NCI-H345 treated with DMSO at 0.1 percent for 48 hours (cell line): ENCODE measurements around the gene RASAL1.
A peak's percentile ranks its signal among the peaks of the same experiment; 100 is the strongest.

ENCODE experiments used
- DNase-seq: peaks from one replicate; lab custom pipeline; 2025; ENCODE audit not compliant: unreplicated experiment; lab: John Stamatoyannopoulos, UW

The RASAL1 gene, protein sequence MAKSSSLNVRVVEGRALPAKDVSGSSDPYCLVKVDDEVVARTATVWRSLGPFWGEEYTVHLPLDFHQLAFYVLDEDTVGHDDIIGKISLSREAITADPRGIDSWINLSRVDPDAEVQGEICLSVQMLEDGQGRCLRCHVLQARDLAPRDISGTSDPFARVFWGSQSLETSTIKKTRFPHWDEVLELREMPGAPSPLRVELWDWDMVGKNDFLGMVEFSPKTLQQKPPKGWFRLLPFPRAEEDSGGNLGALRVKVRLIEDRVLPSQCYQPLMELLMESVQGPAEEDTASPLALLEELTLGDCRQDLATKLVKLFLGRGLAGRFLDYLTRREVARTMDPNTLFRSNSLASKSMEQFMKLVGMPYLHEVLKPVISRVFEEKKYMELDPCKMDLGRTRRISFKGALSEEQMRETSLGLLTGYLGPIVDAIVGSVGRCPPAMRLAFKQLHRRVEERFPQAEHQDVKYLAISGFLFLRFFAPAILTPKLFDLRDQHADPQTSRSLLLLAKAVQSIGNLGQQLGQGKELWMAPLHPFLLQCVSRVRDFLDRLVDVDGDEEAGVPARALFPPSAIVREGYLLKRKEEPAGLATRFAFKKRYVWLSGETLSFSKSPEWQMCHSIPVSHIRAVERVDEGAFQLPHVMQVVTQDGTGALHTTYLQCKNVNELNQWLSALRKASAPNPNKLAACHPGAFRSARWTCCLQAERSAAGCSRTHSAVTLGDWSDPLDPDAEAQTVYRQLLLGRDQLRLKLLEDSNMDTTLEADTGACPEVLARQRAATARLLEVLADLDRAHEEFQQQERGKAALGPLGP

DNA sequence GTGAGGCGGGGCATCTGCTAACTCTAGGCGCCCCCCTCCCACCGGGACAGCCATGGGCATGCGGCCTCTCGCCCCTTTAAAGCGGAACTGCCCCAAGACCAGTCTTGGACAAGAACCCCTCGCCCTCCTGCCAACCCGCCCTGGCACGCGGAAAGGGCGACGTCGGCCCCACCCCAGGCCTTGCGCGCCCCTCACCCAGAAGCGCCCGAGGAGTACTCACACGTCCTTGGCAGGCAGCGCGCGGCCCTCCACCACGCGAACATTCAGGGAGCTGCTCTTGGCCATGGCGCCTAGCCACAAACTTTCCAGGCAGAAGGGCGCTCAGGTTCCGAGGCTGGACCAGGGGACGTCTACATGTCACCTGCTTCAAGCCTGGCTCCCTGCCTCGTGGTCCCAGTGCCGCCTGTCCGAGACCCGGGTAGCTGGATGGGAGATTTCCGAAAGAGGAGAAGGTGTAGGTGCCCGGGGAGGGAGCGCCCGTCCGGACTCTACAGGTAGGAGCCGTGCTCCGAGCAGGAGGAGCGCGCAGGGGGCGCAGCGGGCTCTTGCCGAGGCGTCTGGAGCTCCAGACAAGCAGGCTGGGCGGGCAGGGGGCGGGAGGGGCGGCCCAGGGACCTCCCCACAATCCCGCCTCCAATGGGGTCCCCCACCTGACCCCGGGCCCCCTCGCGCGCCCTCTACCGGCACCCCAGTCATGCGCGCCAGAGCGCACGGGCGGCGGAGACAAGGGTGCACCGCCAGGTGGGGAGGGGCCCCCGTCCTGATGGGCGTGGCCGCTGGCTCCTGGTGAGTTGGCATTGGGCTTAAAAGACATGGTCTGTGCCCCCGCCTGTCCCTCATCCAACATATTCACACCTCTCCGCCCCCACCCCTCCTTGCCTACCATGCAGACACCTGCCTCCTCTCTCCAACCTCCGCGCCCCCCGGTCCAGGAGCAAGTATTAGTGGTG is at the start of gene RASAL1:
RASAL1 (minus strand) TSS at position 584 of the 950 bp plus-strand sequence; CDS start at position 285, 299 bp downstream.
- peak; percentile 82 for DNase-seq

GRCh38 chr12:113184900-113185179 is 49.3 kb upstream of the RASAL1 start:
- DNase-seq = peak; percentile 58

- DNase-seq = no peak
Measured at GRCh38 chr12:113184098-113184899, 48.7 kb upstream of the RASAL1 start.

DNA sequence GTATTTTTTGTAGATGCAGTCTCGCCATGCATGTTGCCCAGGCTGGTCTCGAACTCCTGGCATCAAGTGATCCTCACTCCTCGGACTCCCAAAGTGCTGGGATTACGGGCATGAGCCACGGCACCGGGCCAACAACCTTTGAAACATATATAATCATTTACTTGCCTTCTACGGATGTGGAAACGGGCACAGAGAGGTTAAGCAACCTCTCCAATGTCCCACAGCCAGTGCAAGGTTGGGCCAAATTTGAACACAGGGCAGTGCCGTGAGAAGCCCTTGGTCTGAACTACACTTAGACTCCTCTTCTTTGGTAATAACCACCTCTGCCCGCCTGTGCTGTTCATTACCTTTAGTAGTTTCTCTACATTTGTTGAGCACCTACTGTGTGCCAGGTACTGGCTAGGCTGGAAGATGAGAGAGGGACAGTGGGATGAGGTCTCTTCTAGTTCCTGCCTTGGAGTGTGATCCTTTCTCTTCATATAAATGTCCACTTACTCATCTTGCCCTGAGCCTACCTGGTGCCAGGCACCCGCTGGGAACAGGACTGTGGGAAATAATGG is 47.5 kb upstream of the RASAL1 start:
- no peak for DNase-seq

DNA sequence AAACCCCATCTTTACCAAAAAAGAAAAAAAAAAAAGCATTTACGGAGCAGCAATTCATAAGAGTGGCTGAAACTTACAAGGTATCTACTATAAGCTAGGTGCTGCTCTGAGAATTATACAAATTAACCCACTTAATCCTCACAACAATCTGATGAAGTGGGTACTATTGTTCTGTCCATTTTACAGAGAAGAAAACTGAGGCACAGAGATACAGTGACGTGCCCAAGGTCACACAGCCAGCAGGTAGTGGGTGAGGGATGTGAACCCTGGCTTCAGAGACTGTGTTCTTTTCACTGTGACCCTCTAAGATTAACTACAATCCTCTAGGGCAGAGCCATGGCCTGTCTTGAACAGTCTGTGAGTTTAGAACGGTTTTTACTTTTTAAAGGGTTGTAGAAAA is 46.4 kb upstream of the RASAL1 start:
- no peak for DNase-seq

GRCh38 chr12:113180333-113180732 is 44.8 kb upstream of the RASAL1 start:
- no peak for DNase-seq

GRCh38 chr12:113179023-113179422 is 43.5 kb upstream of the RASAL1 start:
- no peak for DNase-seq

DNA sequence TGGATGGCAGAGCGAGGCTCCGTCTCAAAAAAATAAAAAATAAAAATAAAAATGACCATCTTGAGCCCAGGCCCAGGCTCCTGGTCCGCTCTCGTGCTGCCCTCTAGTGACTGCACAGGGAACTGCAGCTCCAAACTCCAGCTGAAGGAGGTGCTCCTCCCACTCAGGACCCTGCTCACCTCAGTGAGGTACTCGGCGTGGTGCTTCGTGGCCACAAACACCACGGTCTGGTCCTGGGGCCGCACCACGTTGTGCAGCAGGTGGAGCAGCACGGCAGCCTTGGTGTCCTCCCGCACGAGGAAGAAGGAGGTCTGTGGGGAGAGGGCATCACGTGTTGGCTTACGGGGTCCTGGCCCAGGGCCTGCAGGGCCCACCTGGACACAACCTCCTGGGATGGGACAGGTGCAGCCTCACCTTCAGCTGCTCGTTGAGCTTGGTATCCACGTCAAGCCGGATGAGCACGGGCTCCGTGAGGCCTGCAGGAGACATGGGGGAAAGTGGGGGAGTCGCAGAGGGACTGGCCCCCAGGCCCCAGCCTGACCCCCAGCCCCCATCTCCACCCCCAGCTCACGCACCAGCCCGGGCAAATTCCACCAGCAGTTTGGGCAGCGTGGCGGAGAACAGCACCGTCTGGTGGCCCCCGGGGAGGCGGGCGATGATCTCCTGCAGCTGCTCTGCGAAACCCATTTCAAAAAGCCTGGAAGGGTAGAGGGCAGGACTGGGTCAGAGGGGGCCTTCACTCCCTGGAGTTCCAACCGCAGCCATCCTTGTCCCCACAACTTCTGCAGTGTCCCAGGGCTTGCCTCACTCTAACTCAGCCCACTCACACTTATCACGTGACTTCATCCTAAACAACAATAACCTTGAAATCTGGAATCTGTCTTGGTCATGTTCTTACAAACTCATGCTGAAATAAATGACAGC is 39.2 kb upstream of the RASAL1 start:
- no peak for DNase-seq

DNA sequence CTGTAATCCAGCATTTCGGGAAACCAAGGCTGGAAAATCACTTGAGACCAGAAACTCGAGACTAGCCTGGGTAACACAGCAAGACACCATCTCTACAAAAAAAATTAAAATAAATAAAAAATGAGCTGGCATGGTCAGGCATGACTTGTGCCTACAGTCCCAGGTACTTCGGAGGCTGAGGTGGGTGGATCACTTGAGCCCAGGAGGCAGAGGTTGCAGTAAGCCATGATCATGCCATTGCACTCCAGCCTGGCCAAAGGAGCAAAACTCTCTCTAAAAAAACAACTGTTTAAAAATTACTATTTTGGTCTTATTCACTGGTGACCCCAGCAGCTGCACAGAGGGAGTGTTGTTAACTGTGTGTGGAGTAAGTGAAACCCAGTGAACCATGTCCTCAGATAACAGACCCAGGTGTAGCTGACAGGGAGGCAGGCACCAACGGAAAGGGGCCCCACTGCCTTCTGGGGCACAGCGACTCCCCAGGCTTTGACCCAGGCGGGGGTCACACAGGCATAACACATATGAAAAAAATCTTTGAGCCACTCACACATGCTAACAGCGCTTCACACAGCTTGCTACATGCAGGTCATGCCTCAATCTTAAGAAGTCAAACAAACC is 37.6 kb upstream of the RASAL1 start:
- DNase-seq = no peak

GRCh38 chr12:113172185-113172584 is 36.6 kb upstream of the RASAL1 start:
- DNase-seq = no peak

DNA sequence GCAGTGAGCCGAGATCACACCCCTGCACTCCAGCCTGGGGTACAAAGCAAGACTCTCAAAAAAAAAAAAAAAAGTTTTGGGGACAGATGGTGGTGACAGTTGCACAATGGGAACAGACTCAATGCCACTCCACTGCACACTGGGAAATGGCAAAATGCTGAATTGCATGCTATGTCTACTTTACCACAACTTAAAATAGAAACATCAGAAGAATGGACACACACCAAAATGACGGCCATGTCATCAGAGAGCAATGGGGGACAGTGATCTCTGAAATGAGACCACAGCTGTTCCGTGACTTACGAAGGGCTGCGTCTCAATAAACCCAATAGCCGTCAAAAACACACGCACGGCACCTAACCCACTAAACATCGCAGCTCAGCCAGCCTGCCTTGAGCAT is 36.0 kb upstream of the RASAL1 start:
- DNase-seq = no peak

- no peak for DNase-seq
Measured at GRCh38 chr12:113170926-113171325, 35.4 kb upstream of the RASAL1 start.

GRCh38 chr12:113170457-113170856 is 34.9 kb upstream of the RASAL1 start:
- DNase-seq = no peak

DNA sequence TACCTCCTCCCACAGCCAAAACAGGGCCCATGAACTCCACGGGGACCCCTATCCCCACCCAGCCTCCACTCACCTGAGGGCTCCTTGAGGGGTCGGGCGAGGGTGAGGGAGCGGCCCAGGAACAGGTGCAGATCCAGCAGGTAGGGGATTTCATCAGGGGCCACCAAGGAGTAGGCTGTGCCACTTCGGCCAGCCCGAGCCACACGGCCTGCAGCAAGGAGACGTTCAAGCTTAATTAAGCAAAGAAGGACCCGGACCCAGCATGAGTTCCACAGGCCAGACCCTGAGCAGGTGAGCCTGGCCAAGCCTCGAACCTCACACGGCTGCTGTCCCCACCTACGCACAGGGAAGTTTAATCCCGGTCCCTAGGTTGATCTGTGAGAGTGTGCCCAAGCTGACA is 34.1 kb upstream of the RASAL1 start:
- DNase-seq = no peak

- DNase-seq = no peak
Measured at GRCh38 chr12:113167868-113168267, 32.3 kb upstream of the RASAL1 start.

GRCh38 chr12:113165521-113166450 is 30.2 kb upstream of the RASAL1 start:
- DNase-seq = no peak

DNA sequence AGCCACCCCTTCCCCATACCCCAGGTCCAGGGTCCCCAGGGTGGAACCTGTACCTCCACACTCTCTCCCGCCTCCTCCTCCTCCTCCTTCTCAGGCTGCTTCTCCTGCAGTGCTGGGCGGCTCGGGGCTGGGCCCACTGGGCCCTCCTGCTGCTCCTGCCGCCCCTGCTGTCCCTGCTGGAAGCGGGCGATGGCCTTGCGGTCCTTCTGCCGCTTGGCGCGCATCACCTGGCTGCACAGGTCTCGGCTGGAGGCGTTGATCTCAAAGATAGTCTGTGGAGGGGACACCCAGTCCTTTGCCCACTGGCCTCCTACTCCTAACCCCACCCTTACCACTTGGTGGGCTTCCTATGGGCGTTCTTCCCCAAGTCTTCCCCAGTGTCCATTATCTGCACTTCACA is 28.5 kb upstream of the RASAL1 start:
- no peak for DNase-seq

GRCh38 chr12:113163030-113163360 is 27.4 kb upstream of the RASAL1 start:
- DNase-seq = no peak
